ENCODE measurements around the gene DLG2.
A peak's percentile ranks its signal among the peaks of the same experiment; 100 is the strongest.

The DLG2 gene

GRCh38 chr11:84714316-84714780 lies 912.8 kb downstream of the DLG2 start:
- no peak overlapping the region for H2AFZ ChIP-seq (ENCODE audit: low read length)
- TF ChIP-seq EZH2phosphoT487 (IDR thresholded peaks at IDR 0.05; ENCODE audit: low read length) = no peak
- peak; percentile 48 for TF ChIP-seq CTCF (IDR thresholded peaks at IDR 0.05; ENCODE audit: low read length)
- H3K9me2 ChIP-seq (replicated peaks; ENCODE audit: insufficient read depth, low read length) = no peaks in the 10 kb centered on the region
- H3K36me3 ChIP-seq (replicated peaks; ENCODE audit: insufficient read depth, low read length) = no peaks in the 10 kb centered on the region
- H3F3A ChIP-seq (ENCODE audit: insufficient read depth, low read length) = no peaks in the 10 kb centered on the region
- H3K9ac ChIP-seq (ENCODE audit: low read length) = no peak overlapping the region; the same call in 1 of the 2 replicates
- peak overlapping the region; percentile 29; the same call in 1 of the 2 replicates for H3K4me2 ChIP-seq (ENCODE audit: low read depth, low read length)
- H3K79me2 ChIP-seq (ENCODE audit: low read length) = no peaks in the 10 kb centered on the region
- H3K4me1 ChIP-seq (ENCODE audit: low read length) = no peaks in the 10 kb centered on the region
- no peaks in the 10 kb centered on the region for H3K9me3 ChIP-seq (replicated peaks; ENCODE audit: insufficient read depth, low read length)
- H3K27ac ChIP-seq (ENCODE audit: low read length) = no peak overlapping the region
- no peaks in the 10 kb centered on the region for H3K27me3 ChIP-seq (replicated peaks; ENCODE audit: insufficient read depth, low read length)
- DNase-seq = peak; percentile 86
- H4K20me1 ChIP-seq (ENCODE audit: insufficient read depth, low read length) = no peaks in the 10 kb centered on the region
- H3K4me3 ChIP-seq (ENCODE audit: low read length) = peak overlapping the region; percentile 31; the same call in 1 of the 2 replicates

- Histone ChIP-seq H3K4me3 (ENCODE audit: low read length) (no peak overlapping the region), H3K9me3 (replicated peaks; ENCODE audit: insufficient read depth, low read length) (no peaks in the 10 kb centered on the region), H3K4me2 (ENCODE audit: low read depth, low read length) (no peak overlapping the region), H4K20me1 (ENCODE audit: insufficient read depth, low read length) (no peaks in the 10 kb centered on the region), H3F3A (ENCODE audit: insufficient read depth, low read length) (no peaks in the 10 kb centered on the region), H3K4me1 (ENCODE audit: low read length) (no peaks in the 10 kb centered on the region), H3K27me3 (replicated peaks; ENCODE audit: insufficient read depth, low read length) (no peaks in the 10 kb centered on the region), H2AFZ (ENCODE audit: low read length) (no peak overlapping the region), H3K79me2 (ENCODE audit: low read length) (no peaks in the 10 kb centered on the region), H3K9me2 (replicated peaks; ENCODE audit: insufficient read depth, low read length) (no peaks in the 10 kb centered on the region), H3K27ac (ENCODE audit: low read length) (no peak overlapping the region), H3K9ac (ENCODE audit: low read length) (no peak overlapping the region), H3K36me3 (replicated peaks; ENCODE audit: insufficient read depth, low read length) (no peaks in the 10 kb centered on the region)
- DNase-seq = no peak
- TF ChIP-seq EZH2phosphoT487 (IDR thresholded peaks at IDR 0.05; ENCODE audit: low read length) = no peak
- TF ChIP-seq EZH2 (optimal IDR thresholded peaks at IDR 0.05; ENCODE audit: low read depth, low read length) = no peak
- no peak for TF ChIP-seq CTCF (IDR thresholded peaks at IDR 0.05; ENCODE audit: low read length)
Observed at GRCh38 chr11:84691830-84692229, 935.3 kb downstream of the DLG2 start.

GRCh38 chr11:84687433-84687832 lies 939.7 kb downstream of the DLG2 start:
- Histone ChIP-seq H3K9me3 (replicated peaks; ENCODE audit: insufficient read depth, low read length) (no peaks in the 10 kb centered on the region), H4K20me1 (ENCODE audit: insufficient read depth, low read length) (no peaks in the 10 kb centered on the region), H3K27me3 (replicated peaks; ENCODE audit: insufficient read depth, low read length) (no peaks in the 10 kb centered on the region), H3K9ac (ENCODE audit: low read length) (no peak overlapping the region), H3K36me3 (replicated peaks; ENCODE audit: insufficient read depth, low read length) (no peaks in the 10 kb centered on the region), H3K4me3 (ENCODE audit: low read length) (no peak overlapping the region), H3K79me2 (ENCODE audit: low read length) (no peaks in the 10 kb centered on the region), H3F3A (ENCODE audit: insufficient read depth, low read length) (no peaks in the 10 kb centered on the region), H3K4me1 (ENCODE audit: low read length) (no peaks in the 10 kb centered on the region), H3K4me2 (ENCODE audit: low read depth, low read length) (no peak overlapping the region), H3K27ac (ENCODE audit: low read length) (no peak overlapping the region), H3K9me2 (replicated peaks; ENCODE audit: insufficient read depth, low read length) (no peaks in the 10 kb centered on the region), H2AFZ (ENCODE audit: low read length) (no peak overlapping the region)
- no peak for DNase-seq
- TF ChIP-seq CTCF (IDR thresholded peaks at IDR 0.05; ENCODE audit: low read length) = no peak
- TF ChIP-seq EZH2phosphoT487 (IDR thresholded peaks at IDR 0.05; ENCODE audit: low read length) = no peak
- no peak for TF ChIP-seq EZH2 (optimal IDR thresholded peaks at IDR 0.05; ENCODE audit: low read depth, low read length)

Data from MM.1S (cell line).